ENCODE results near the gene NHLRC4.

NHLRC4 gene

GRCh38 chr16:553601-554296, 13.1 kb upstream of the NHLRC4 start:
- DNase-seq (ENCODE audit: low spot score), result no peak

DNA sequence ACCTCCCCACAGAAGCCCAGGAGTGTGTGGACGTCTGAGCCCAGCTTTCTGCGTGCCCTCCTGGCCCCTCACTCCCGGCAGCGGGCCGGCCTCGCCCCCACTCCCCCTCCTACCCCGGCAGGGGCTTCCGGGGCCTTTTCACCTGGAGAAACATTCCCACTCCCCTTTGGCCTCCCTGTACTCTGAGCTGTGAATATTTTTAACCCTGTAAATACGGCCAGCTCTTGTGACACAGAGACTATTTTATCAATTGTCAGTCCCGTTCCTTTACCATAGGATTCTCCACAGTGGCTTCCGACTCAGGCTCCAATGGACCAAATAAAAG, 12.5 kb upstream of the NHLRC4 start:
- DNase-seq (ENCODE audit: low spot score), result no peak

- no peak for DNase-seq (ENCODE audit: low spot score)
Observed at GRCh38 chr16:554640-555365, 12.0 kb upstream of the NHLRC4 start.

DNA sequence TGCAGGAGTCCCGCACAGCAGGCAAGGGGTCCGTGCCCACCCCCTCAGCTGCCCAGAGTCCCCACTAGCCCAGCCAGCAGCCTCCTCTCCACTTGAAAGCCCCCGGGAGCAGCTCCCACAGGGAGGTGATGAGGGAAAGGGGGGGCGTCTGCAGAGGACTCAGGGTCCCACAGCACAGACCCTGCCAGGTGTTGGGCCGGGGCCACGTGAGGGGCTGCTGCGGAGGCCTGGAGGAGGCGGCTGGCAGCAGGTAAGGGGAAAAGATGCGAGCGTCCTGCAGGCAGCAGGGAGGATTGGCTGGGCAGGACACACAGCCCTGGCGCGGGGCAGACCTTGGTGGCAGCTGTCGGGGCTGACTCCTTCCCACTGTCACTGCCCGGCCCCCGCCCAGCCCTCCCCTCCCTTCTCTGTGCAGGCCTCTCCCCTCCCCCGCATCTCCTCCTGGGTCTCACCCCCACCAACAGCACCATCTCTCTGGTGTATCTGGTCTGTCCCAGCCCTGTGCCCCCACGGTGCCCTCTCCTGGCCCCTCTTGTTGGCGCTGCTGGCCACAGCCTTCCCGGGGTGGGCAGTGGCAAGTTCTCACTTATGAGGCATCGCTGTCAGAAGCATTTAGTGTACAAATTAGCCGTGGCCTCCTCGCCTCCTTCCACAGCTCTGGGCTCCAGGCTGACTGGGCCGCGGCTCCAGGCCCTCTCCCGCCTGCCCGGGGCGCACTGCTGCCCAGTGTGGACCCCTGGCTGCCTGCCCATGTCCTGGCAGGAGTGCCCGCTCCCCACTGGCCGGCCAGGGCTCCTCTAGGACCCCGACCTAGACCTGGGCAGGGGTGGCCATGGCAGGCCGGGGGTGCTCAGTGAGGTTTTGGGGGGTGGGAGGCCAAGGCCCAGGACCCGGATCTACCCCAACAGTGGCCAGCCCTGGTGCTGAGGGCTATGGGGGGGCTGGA, 11.0 kb upstream of the NHLRC4 start:
- no peak for DNase-seq (ENCODE audit: low spot score)

DNA sequence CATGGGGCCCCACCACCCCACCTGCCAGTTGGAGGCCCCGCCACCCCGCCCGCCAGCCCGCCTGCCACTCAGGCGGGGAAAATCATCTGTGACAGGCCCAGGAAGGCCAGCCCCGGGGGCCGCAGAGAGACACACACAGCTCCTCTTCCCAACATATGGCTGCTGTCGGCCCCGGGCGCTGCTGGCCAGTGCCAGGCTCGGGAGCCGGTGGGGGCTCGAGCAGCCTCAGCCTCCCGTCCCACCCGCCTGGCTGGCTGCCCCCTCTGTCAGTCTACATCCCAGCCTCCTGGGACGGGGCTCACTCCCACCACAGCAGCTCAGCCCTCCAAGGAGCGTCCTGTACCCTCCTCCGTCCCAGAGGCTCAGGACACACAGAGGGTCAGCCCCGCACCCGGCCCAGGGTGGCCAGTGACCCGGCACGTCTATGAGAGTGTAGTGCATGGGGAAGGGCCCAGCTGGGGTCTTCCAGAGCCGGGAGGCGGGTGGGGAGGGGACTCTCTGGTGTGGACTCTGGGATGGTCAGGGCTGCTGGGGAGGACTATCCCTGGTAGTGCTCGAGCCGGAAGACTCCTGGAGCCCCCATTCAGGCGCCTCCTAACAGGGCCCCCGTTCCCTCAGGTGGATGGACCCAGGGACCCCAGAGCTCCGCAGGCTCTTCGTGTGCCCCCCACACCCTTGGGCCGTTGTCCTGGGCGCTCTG, 10.2 kb upstream of the NHLRC4 start:
- no peak for DNase-seq (ENCODE audit: low spot score)

DNA sequence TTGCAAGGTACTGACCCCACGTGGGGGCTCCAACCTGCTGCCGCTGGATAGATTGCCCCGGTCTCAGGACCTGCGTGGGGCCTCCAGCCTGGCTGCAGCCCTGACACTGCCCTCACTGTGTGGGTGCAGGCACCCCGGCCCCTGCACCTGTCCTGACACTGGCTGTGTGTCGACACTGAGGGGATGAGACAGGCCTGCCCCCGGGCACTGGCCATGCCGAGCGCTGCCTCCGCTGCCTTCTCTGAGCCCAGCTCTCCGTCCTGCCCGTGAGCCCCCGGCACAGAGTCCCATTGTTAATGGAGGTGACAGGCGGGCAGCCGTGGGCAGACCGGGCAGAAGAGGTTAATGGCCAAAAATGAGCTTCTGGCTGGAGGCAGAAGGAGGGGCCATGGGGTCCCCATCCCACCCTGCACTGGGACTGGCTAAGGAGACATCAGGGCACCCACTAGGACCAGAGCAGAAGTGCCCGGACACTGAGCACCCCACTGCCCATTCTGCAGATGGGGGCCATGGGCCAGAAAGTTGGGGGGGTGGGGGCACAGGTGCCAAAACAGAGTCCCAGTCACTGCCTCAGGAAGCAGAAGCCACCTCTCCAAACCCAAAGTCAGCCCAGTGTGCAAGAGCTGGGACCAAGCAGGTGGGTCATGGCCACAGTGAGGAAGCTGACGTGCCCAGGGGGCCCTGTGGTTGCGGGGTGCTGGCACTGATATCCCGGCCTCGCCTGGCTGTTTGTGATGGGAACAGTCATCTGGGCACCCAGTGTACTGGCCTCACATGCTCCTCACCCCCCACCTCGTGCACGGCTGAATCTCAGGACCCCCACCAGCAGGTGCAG, 9.1 kb upstream of the NHLRC4 start:
- no peak for DNase-seq (ENCODE audit: low spot score)

DNA sequence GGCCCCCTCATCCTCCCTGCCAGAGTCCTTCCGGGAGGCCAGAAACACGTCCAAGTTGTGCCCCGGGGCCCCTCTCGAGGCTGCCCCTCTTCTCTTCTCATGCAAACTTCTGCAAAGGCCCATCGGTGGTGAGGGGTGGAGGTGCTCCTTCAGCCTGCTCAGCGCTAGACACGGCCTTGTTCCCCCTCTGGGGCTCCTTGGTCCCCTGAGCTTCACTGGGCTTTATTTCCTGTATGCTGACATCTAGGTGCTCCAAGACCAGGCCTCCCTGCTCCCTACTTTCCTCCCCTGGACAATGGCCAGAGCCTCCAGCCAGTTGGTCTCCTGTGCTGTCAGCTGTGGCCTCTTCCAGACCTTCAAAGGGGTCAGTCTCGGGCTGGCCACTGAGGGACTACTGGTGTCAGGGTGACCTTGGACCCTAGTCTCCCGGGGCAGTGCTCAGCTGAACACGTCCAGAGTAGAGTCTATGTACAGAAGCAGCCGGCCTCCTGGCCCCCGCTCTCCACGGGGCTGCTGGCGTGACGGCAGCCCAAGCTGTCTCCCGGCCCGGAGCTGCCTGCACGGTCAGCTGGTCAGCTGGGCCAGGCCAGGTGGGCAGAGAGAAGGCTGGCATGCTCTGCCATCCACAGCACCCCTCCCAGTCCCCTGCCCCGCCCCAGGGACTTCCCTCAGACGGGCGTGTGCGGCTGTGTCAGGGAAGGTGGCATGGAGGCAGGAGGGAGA, 8.3 kb upstream of the NHLRC4 start:
- DNase-seq (ENCODE audit: low spot score), result no peak

DNA sequence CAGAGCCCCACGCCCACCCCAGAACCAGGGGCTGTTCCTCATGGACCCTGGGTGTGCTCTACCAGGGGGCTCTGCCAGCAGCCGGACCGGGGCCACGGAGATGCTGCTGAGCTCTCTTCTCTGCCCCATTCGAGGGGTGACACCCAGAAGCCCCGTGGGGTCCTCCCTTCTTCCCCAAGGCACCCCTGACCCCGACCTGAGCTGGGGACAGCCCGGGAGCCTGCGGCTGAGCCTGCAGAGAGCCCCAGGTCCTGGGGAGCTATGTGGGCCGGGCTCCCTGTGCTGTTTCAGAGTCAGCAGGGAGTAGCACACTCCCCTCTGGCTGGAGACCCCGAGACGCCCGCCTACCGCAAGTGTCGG, 7.8 kb upstream of the NHLRC4 start:
- no peak for DNase-seq (ENCODE audit: low spot score)

DNA sequence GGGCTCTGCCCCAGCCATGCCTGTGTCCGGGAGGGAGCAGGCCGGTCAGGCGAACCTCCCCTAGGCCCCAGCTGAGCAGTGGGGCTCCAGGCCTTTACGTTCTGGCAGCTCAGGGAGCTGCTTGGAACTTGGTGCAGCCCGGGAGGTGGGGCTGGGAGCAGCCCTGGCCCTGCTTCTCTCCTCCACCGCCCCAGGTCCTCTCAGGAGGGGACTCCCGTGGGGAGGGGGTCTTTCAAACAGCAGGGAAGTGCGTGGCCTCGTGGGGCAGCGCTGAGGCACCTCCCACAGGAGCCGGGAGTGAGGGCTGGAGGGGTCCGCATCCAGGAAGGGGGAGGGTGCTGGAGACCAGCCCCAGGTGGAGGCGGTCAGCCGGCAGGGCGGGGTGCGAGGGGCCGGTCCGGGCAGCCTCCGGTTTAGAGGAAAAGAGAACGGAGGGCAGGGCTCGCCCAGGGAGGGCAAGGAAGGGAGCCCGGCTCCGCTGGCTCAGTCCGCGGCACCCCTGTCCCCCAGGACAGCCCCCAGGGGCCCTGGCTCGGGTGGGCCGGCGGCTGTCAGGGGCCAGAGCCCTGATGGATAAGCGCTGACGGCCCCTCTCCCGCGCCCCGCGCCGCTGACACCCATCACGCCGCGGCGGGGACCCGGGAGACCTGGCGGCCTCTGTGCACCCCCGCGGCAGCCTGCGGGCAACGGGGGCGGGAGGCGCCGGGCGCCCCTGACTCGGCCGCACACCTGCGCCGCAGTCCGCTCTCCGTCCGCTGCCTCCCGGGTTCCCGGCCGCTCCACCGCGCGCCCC, 7.2 kb upstream of the NHLRC4 start:
- no peak for DNase-seq (ENCODE audit: low spot score)

DNA sequence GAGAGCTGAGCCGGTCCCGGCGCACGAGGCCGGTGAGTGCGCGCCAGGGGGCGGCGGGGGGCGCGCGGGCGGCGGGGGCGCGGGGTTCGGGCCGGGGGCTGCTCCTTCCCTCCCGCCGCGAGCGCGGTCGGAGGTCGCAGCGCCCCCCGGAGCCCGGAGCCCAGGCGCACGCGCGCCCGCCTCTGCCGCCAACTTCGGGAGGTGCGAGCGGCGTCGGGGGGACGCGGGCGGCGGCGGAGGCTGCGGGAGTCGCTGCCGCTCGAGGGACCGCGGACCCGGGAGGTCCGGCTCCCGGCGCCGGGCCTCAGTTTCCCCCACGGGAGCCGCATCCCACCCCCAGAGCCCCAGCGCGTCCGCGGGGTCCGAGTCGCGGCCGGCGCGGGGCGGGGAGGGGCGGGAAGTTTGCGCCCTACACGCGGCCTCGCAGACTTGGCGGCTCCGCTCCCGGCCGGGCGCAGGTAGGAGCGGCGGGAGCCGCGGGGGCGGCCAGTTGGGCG, 6.6 kb upstream of the NHLRC4 start, which contains the start of gene PRR35:
TSS of gene PRR35 (plus strand) at position 191 of the 497 bp plus-strand sequence. CDS start 2,901 bp downstream, outside the sequence.
- DNase-seq (ENCODE audit: low spot score), result no peak

- DNase-seq (ENCODE audit: low spot score), result no peak
Observed at GRCh38 chr16:560701-561412, 5.9 kb upstream of the NHLRC4 start.

- no peak for DNase-seq (ENCODE audit: low spot score)
Observed at GRCh38 chr16:561413-561794, 5.4 kb upstream of the NHLRC4 start.

DNA sequence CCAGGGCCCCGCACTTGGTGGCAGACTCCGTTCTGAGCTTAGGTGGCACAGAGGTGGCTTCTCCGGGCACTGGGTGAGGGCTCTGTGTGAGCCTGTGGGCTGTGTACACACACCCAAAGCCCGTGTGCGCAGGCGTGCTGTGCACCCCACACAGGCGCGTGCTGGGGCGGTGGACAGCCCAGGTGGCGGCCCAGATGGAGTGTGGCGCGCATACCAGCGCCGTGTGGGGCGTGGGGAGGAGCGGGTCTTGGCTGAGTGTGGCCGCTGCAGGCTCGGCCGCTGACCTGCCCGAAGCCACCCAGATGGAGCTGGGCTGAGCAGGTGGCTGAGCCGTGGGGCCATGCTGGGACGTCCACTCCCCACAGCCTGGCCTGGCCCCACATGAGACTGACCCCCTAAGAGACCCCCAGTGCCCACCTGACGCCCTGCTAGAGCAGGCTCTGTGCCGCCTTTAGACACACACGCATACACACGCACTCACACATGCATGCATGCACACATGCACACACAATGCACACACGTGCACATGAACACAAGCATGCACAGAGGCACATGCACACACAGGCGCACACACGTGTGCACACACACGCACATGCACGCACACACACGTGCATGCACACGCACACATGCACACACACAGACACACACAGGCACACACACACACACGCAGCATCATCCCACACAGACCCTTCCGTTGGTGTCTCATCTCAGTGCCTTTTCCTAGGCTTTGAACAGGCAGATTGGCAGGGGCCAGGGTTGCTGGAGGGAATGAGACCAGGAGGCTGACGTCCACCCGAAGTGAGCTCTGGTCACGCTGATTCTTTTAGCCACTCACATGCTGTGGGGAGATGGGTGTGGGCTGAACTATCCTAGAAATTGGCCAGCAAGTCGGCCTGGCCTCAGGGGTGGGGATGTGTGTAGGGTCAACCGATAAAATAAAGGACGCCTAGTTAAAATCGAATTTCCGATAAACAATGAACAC, 4.6 kb upstream of the NHLRC4 start:
- no peak for DNase-seq (ENCODE audit: low spot score)

- no peak for DNase-seq (ENCODE audit: low spot score)
Observed at GRCh38 chr16:563072-563644, 3.6 kb upstream of the NHLRC4 start.

DNA sequence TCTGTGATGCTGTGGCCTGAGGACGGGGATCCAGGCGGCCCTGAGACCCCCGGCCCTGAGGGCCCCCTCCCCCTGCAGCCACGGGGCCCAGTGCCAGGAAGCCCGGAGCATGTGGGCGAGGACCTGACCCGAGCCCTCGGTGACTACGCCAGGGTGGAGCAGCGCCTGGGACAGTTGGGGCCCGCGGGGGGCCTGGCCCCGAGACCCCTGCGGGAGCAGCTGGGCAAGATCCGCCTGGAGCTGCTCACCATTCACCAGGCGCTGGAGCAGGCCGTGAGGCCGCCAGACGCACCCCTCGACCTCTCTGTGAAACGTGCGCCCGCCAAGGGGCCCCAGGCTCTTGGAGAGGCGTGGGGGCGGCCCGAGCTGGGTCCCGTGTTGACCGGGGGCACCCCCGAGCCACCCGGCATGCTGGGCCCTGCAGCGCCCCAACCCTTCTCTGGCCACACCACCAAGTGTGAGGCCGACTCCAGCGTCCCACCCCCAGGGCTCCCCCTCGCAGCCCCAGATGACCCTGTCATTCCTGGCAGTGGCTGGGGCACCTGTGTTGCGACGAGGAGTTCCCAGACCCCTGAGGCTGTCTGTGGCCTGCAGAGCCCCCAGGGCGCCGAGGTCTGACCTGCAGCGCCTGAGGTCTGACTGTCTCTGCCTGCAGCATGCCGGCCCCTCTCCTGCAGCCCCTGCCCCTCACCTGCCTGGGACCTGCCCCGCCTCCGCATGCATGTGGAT, 2.0 kb upstream of the NHLRC4 start:
- DNase-seq (ENCODE audit: low spot score), result no peak
